Ishikawa (cell line): ENCODE results near the gene TTC9.

Source experiments
- CEBPB ChIP-seq: IDR thresholded peaks from 2 replicates; pipeline ENCODE4 v1.6.1; 2012
- CREB1 ChIP-seq: IDR thresholded peaks from 2 replicates; pipeline ENCODE4 v1.6.1; 2012; ENCODE audit warnings: low read depth
- EGR1 ChIP-seq: IDR thresholded peaks from 2 replicates; pipeline ENCODE4 v1.6.1; 2012
- EP300 ChIP-seq: IDR thresholded peaks from 2 replicates; pipeline ENCODE4 v1.6.1; 2012; ENCODE audit warnings: borderline replicate concordance
- FOXM1 ChIP-seq: IDR thresholded peaks from 2 replicates; pipeline ENCODE4 v1.6.1; 2012; ENCODE audit warnings: low read depth, borderline replicate concordance
- NFIC ChIP-seq: IDR thresholded peaks from 2 replicates; pipeline ENCODE4 v1.6.1; 2012
- RAD21 ChIP-seq: IDR thresholded peaks from 2 replicates; pipeline ENCODE4 v1.6.1; 2012; ENCODE audit warnings: low read depth
- TAF1 ChIP-seq: IDR thresholded peaks from 2 replicates; pipeline ENCODE4 v1.6.1; 2012; ENCODE audit warnings: low read depth, mild to moderate bottlenecking
- TCF12 ChIP-seq: IDR thresholded peaks from 2 replicates; pipeline ENCODE4 v1.6.1; 2012; ENCODE audit warnings: low read depth
- TEAD4 ChIP-seq: IDR thresholded peaks from 2 replicates; pipeline ENCODE4 v1.6.1; 2012
- YY1 ChIP-seq: IDR thresholded peaks from 2 replicates; pipeline ENCODE4 v1.6.1; 2012; ENCODE audit warnings: low read depth
- TF ChIP-seq, protein P1 (sequence below): IDR thresholded peaks from 2 replicates; pipeline ENCODE4 v1.6.1; 2012; ENCODE audit warnings: low read depth, mild to moderate bottlenecking
- TF ChIP-seq, protein P2 (sequence below): IDR thresholded peaks from 2 replicates; pipeline ENCODE4 v1.6.1; 2012
- TF ChIP-seq, protein P3 (sequence below): IDR thresholded peaks from 2 replicates; pipeline ENCODE4 v1.6.1; 2012

DNA sequence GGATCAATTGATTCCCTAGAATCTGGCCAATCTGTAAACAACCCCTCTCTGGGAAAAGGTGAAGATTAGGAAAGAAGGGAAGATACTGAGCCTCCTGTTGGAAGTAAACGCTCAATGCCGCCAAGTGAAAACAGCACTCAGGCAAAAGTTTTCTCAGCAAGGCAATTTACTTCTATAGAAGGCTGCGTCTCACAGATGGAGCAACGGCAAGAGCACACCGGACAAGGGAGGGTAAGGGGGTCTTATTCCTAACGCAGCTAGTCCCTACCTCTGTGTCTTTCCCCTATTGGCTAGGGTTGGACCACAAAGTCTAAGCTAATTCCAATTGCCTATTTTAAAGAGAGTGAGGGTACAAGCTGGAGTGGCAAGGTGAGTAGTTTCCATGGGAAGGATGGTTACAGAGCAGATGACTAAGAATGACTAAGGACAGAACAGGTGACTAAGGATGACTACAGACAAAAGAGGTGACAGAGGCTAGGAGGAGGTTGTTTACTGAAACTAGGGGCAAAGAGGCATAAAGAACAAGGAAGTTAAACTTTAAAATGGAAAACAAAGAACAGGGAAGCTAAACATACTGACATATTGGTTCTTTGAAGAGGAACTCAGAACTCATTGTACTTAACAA lies 5.6 kb upstream of the TTC9 start:
- no peak for TF ChIP-seq YY1
- no peak for TF ChIP-seq RAD21
- no peak for TF ChIP-seq CEBPB
- TF ChIP-seq EGR1, result no peak
- TF ChIP-seq, protein P1, sequence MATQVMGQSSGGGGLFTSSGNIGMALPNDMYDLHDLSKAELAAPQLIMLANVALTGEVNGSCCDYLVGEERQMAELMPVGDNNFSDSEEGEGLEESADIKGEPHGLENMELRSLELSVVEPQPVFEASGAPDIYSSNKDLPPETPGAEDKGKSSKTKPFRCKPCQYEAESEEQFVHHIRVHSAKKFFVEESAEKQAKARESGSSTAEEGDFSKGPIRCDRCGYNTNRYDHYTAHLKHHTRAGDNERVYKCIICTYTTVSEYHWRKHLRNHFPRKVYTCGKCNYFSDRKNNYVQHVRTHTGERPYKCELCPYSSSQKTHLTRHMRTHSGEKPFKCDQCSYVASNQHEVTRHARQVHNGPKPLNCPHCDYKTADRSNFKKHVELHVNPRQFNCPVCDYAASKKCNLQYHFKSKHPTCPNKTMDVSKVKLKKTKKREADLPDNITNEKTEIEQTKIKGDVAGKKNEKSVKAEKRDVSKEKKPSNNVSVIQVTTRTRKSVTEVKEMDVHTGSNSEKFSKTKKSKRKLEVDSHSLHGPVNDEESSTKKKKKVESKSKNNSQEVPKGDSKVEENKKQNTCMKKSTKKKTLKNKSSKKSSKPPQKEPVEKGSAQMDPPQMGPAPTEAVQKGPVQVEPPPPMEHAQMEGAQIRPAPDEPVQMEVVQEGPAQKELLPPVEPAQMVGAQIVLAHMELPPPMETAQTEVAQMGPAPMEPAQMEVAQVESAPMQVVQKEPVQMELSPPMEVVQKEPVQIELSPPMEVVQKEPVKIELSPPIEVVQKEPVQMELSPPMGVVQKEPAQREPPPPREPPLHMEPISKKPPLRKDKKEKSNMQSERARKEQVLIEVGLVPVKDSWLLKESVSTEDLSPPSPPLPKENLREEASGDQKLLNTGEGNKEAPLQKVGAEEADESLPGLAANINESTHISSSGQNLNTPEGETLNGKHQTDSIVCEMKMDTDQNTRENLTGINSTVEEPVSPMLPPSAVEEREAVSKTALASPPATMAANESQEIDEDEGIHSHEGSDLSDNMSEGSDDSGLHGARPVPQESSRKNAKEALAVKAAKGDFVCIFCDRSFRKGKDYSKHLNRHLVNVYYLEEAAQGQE, result no peak
- TF ChIP-seq TCF12, result no peak
- no peak for TF ChIP-seq CREB1
- no peak for TF ChIP-seq EP300
- TF ChIP-seq, protein P2, sequence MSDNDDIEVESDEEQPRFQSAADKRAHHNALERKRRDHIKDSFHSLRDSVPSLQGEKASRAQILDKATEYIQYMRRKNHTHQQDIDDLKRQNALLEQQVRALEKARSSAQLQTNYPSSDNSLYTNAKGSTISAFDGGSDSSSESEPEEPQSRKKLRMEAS, result no peak
- no peak for TF ChIP-seq FOXM1
- TF ChIP-seq TAF1, result no peak
- TF ChIP-seq, protein P3, sequence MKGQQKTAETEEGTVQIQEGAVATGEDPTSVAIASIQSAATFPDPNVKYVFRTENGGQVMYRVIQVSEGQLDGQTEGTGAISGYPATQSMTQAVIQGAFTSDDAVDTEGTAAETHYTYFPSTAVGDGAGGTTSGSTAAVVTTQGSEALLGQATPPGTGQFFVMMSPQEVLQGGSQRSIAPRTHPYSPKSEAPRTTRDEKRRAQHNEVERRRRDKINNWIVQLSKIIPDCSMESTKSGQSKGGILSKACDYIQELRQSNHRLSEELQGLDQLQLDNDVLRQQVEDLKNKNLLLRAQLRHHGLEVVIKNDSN, result no peak
- TF ChIP-seq TEAD4, result no peak
- no peak for TF ChIP-seq NFIC
